Skeletal muscle cell (primary cell): ENCODE results near the gene COL5A2.

Source experiments
- DNase-seq: peaks from one replicate; pipeline ENCODE4 v3.0.0-alpha.2; 2010; ENCODE audit warnings: low read depth
- H3K4me3 ChIP-seq: 2 replicates; pipeline ENCODE4 v1.5.1; 2011; ENCODE audit warnings: low read depth, mild to moderate bottlenecking, control low read depth, low read length, moderate library complexity

The COL5A2 gene

GRCh38 chr2:189183170-189183569 lies 3.6 kb upstream of the COL5A2 start:
- no peak overlapping the region for H3K4me3 ChIP-seq
- no peak for DNase-seq

- DNase-seq: no peak
- H3K4me3 ChIP-seq: no peak overlapping the region
These were observed 2.1 kb upstream of the COL5A2 start for GRCh38 chr2:189181706-189182105.

- H3K4me3 ChIP-seq: peak overlapping the region; percentile 89
- DNase-seq: peak; percentile 39
These were observed 613 bp downstream of the COL5A2 start for GRCh38 chr2:189178726-189179569.

GRCh38 chr2:189178054-189178453 lies 1.5 kb downstream of the COL5A2 start:
- DNase-seq: no peak
- H3K4me3 ChIP-seq: peak overlapping the region; percentile 89

- peak overlapping the region; percentile 89 for H3K4me3 ChIP-seq
- DNase-seq: no peak
These were observed 2.2 kb downstream of the COL5A2 start for GRCh38 chr2:189177251-189177840.

GRCh38 chr2:189176516-189176915 lies 3.0 kb downstream of the COL5A2 start:
- no peak for DNase-seq
- peak overlapping the region; percentile 89 for H3K4me3 ChIP-seq

GRCh38 chr2:189175869-189176433 lies 3.6 kb downstream of the COL5A2 start:
- peak overlapping the region; percentile 89 for H3K4me3 ChIP-seq
- no peak for DNase-seq

- DNase-seq: no peak
- no peak overlapping the region for H3K4me3 ChIP-seq
These were observed 7.5 kb downstream of the COL5A2 start for GRCh38 chr2:189171956-189172609.

- no peak overlapping the region for H3K4me3 ChIP-seq
- DNase-seq: no peak
These were observed 10.6 kb downstream of the COL5A2 start for GRCh38 chr2:189168856-189169499.

GRCh38 chr2:189165656-189166380 lies 13.7 kb downstream of the COL5A2 start:
- no peak for DNase-seq
- H3K4me3 ChIP-seq: no peak overlapping the region

GRCh38 chr2:189164746-189165145 lies 14.8 kb downstream of the COL5A2 start:
- no peak overlapping the region for H3K4me3 ChIP-seq
- DNase-seq: no peak

GRCh38 chr2:189163889-189164288 lies 15.7 kb downstream of the COL5A2 start:
- DNase-seq: peak; percentile 48
- no peak overlapping the region for H3K4me3 ChIP-seq

GRCh38 chr2:189162566-189162965 lies 17.0 kb downstream of the COL5A2 start:
- DNase-seq: no peak
- no peak overlapping the region for H3K4me3 ChIP-seq

GRCh38 chr2:189161894-189162293 lies 17.7 kb downstream of the COL5A2 start:
- no peak for DNase-seq
- no peak overlapping the region for H3K4me3 ChIP-seq

- no peak overlapping the region for H3K4me3 ChIP-seq
- DNase-seq: no peak
These were observed 19.8 kb downstream of the COL5A2 start for GRCh38 chr2:189159717-189160116.

- H3K4me3 ChIP-seq: no peak overlapping the region
- DNase-seq: no peak
These were observed 20.3 kb downstream of the COL5A2 start for GRCh38 chr2:189159273-189159672.

GRCh38 chr2:189157939-189158338 lies 21.6 kb downstream of the COL5A2 start:
- no peak for DNase-seq
- H3K4me3 ChIP-seq: no peak overlapping the region

GRCh38 chr2:189157456-189157855 lies 22.1 kb downstream of the COL5A2 start:
- no peak overlapping the region for H3K4me3 ChIP-seq
- DNase-seq: no peak

- H3K4me3 ChIP-seq: no peak overlapping the region
- no peak for DNase-seq
These were observed 23.8 kb downstream of the COL5A2 start for GRCh38 chr2:189155795-189156194.
